Body of pancreas (tissue), 4 donors: ENCODE measurements around the gene SRMS. TPM values are rescaled to one million over a fixed set of nuclear protein-coding genes. Genes with fewer than 3 reads are reported as not detected.

Experiments used
- ATAC-seq: fragments of 150-250 bp; one replicate; pipeline ENCODE4 v1.9.1; 2016
- DNase-seq, 4 donors: peaks; one replicate each; pipeline ENCODE4 v3.0.0-alpha.2; 2019
- H3K27ac ChIP-seq, 4 donors: fragments of 200-600 bp; sonication (generic); 1 replicate in 3 of 4; 2 replicates in 1 of 4; pipeline versions ENCODE4 v1.5.1 to v1.6.1; 2016 to 2019; ENCODE audit warnings: mild to moderate bottlenecking in 1 of 4, mixed read lengths in 1 of 4, moderate library complexity in 1 of 4
- H3K27me3 ChIP-seq, 2 donors: fragments of 200-600 bp; sonication (generic); one replicate each; pipeline ENCODE4 v1.6.0; 2016; ENCODE audit warnings: mild to moderate bottlenecking in 1 of 2
- H3K36me3 ChIP-seq, 2 donors: fragments of 200-600 bp; sonication (generic); replicated peaks in 1 of 2; 2 replicates each; pipeline ENCODE4 v1.5.1; 2016; ENCODE audit warnings: low read depth in 2 of 2; ENCODE audit not compliant: insufficient read depth in 1 of 2
- H3K4me1 ChIP-seq: fragments of 200-600 bp; sonication (generic); one replicate; pipeline ENCODE4 v1.6.0; 2016
- H3K4me3 ChIP-seq, 2 donors: fragments of 200-600 bp; sonication (generic); 1 replicate in 1 of 2; 2 replicates in 1 of 2; pipeline ENCODE4 v1.5.1; 2016 to 2019
- H3K9me3 ChIP-seq, 3 donors: fragments of 200-600 bp; sonication (generic); 1 replicate in 2 of 3; 2 replicates in 1 of 3; pipeline ENCODE4 v1.5.1; 2016
- CTCF ChIP-seq, 7 experiments: fragments of 450-650 bp in 4 of 7; fragments of 200-600 bp in 3 of 7; sonication (generic) in 3 of 7; IDR thresholded peaks; one replicate each; pipeline ENCODE4 v1.5.1; 2016 to 2019; ENCODE audit warnings: antibody characterized with exemption in 7 of 7
- POLR2A ChIP-seq, 3 donors: fragments of 450-650 bp; IDR thresholded peaks; one replicate each; pipeline ENCODE4 v1.6.1; 2016; ENCODE audit warnings: antibody characterized with exemption in 3 of 3, mild to moderate bottlenecking in 2 of 3
- WGBS, 2 donors: methylation state at CpG; one replicate each; pipeline ENCODE4 v1.1.5; 2017; 5-methylcytosine and 5-hydroxymethylcytosine counted together
- intact Hi-C: fragments of 100-400 bp; cut with DNase I; formaldehyde crosslinking; loops from one replicate; pipeline ENCODE4 v1.15.1; 2023
- total RNA-seq, 2 donors: library from RNA; depleted of rRNA; stranded (reverse); fragments of >200 nt; gene quantifications; one replicate each; pipeline ENCODE4 v1.1.0, GENCODE V29; 2016

Gene SRMS
- total RNA-seq, 2 donors from 2014 or later: not detected

GRCh38 chr20:63520934-63521601 is 26.5 kb downstream of the SRMS start:
- WGBS, 2 donors: 1% methylated on average over 55 of the region's 68 CpGs; no CpG with 5 or more reads in 1 of the 2 donors
- intact Hi-C loops: no loop called here
- TF ChIP-seq POLR2A (IDR thresholded peaks at IDR 0.05) (no peak), CTCF (IDR thresholded peaks at IDR 0.05) (no peak)
- peaks cover 24% of the 10 kb centered on the region for H3K4me1 ChIP-seq
- peak overlapping the region; percentile 35 to 77 for H3K4me3 ChIP-seq
- peak; percentile 75 for ATAC-seq
- H3K27ac ChIP-seq: peak overlapping the region; percentile 90 to 99 (median 94)
- no peaks in the 10 kb centered on the region for H3K9me3 ChIP-seq
- H3K27me3 ChIP-seq: no peaks in the 10 kb centered on the region
- no peaks in the 10 kb centered on the region for H3K36me3 ChIP-seq
- DNase-seq: peak; percentile 81 to 84 (median 83)

DNA sequence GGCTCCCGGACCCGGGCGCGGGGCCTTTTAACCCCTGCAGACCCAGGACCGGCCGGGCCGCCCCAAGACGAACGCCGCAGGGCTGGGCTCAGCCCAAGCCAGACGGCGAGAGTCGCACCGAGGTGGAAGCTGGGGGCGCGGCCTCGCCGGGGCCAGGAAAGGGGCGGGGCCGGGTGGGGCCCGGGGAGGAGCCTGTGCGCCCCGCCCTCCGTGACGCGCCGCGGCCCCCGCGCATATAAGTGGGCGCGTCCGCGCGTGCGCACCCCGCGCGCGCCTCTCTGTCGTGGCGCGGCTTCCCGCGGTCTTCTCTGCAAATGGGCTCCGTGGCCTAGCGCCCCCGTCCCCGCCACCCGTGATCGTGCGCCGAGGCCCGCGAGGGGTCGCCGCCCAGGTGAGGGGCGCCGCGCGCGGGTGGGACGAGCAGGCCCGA is 27.0 kb downstream of the SRMS start, which contains the start of gene PPDPF:
TSS of gene PPDPF (plus strand) at position 262 of the 430 bp plus-strand sequence. CDS start 544 bp downstream, outside the sequence.
- no peaks in the 10 kb centered on the region for H3K27me3 ChIP-seq
- 0 to 1% methylated on average over 13 to 50 of the region's 64 CpGs for WGBS, 2 donors
- H3K4me3 ChIP-seq: peak within 1 kb of the TSS; percentile 35 to 77
- peaks cover 24% of the 10 kb centered on the region for H3K4me1 ChIP-seq
- peak; percentile 70 to 86 (median 84) for TF ChIP-seq POLR2A (IDR thresholded peaks at IDR 0.05)
- no peak for TF ChIP-seq CTCF (IDR thresholded peaks at IDR 0.05)
- DNase-seq (peak; percentile 77 to 85 (median 84)), ATAC-seq (peak; percentile 89)
- intact Hi-C loops: no loop called here
- H3K36me3 ChIP-seq: no peaks in the 10 kb centered on the region
- H3K27ac ChIP-seq: peak within 1 kb of the TSS; percentile 90 to 99 (median 94)
- H3K9me3 ChIP-seq: no peaks in the 10 kb centered on the region

- Histone ChIP-seq H3K4me3 (peak overlapping the region; percentile 35 to 77), H3K36me3 (no peaks in the 10 kb centered on the region), H3K4me1 (peaks cover 24% of the 10 kb centered on the region), H3K27me3 (no peaks in the 10 kb centered on the region), H3K9me3 (no peaks in the 10 kb centered on the region), H3K27ac (peak overlapping the region; percentile 90 to 99 (median 94))
- DNase-seq: peak in 3 of 4 donors; percentile 42 to 58 (median 50)
- ATAC-seq: peak; percentile 46
- TF ChIP-seq POLR2A (IDR thresholded peaks at IDR 0.05): no peak
- TF ChIP-seq CTCF (IDR thresholded peaks at IDR 0.05): peak in 3 of 7 experiments; percentile 9 to 27 (median 16)
- WGBS, 2 donors: 1 to 2% methylated on average over 15 to 68 of the region's 72 CpGs
- intact Hi-C loops: no loop called here
These were observed 27.7 kb downstream of the SRMS start for GRCh38 chr20:63519668-63520503.

DNA sequence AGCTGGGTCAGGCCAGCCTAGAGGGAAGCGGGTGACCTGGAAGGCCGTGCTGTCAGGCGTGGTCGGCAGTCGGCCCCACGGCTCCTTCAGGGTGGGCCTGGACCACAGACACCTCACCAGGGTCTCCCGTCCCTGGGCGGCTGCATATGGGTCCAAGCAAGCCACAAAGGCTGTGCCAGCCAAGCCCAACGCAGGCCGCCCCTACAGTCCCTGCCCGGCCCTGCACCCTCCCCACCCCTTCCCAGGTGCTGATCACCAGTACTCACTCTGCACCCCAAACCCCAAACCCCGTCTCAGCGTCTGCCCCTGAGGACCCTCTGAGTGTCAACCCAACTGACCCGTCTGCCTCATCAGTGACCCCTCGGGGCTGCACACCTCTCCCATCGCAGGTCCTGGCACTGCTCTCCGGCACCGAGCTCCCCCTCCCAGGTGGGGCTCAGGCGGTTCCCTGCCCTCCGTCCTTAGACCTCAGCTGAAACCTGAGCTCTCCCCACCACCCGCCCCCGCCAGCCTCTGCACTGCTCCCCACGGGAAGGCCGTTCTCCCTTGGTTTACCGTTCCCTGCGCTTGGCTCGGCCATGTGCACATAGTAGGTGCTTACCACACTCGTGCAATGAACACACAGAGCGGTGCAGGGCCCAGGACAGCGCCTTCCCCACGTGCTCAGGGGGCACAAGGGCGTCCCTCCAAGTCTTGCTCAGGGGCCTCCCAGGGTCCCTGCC is 28.4 kb downstream of the SRMS start:
- peak in 1 of 4 donors; percentile 18 for DNase-seq
- Histone ChIP-seq H3K36me3 (no peaks in the 10 kb centered on the region), H3K4me3 (no peak overlapping the region), H3K27me3 (no peaks in the 10 kb centered on the region), H3K9me3 (no peaks in the 10 kb centered on the region), H3K27ac (peak overlapping the region in 2 of 4 donors; percentile 90 to 99), H3K4me1 (peaks cover 24% of the 10 kb centered on the region)
- ATAC-seq: no peak
- intact Hi-C loops: no loop called here
- WGBS, 2 donors: 72 to 86% methylated on average over 8 to 31 of the region's 32 CpGs
- TF ChIP-seq CTCF (IDR thresholded peaks at IDR 0.05) (no peak), POLR2A (IDR thresholded peaks at IDR 0.05) (no peak)
